ENCODE data around the gene CD2AP. TPM values are rescaled to one million over a fixed set of nuclear protein-coding genes. Genes with fewer than 3 reads are reported as not detected.
A peak's percentile ranks its signal among the peaks of the same experiment; 100 is the strongest.

The CD2AP gene
- total RNA-seq, 1 experiment from 2014 or later = 41.8 TPM

DNA sequence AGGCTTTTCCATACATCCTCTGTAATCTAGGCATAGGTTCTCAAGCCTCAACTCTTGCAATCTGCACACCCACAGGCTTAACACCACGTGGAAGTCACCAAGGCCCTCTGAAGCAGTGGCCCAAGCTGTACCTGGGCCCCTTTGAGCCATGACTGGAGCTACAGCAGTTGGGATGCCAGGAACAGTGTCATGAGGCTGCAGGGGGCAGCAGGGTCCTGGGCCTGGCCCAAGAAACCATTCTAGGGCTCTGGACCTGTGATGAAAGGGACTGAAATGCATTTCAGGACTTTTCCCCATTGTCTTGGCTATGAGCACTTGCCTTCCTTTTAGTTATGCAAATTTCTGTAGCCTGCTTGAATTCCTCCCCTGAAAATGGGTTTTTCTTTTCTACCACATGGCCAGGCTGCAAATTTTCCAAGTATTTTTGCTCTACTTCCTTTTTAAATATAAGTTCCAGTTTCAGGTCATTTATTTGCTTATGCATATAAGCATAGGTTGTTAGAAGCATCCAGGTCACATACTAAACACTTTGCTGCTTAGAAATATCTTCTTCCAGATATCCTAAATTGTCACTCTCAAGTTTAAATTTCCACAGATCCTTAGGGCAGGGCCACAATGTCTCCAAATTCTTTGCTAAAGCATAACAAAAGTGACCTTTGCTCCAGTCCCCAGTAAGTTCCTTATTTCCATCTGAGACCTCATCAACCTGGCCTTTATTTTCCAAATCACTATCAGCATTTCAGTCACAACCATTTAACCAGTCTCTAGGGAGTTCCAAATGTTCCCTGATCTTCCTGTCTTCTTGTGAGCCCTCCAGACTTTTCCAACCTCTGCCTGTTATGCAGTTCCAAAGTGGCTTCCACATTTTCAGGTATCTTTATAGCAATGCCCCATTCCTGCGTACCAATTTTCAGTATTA is 48.6 kb upstream of the CD2AP start:
- in situ Hi-C loops (cut with HindIII; ENCODE audit: low pct_unique_long_range_greater_than_20kb, low sequenced_read_pairs) = no loop called here
- Histone ChIP-seq H3K9me3 (ENCODE audit: control insufficient read depth, insufficient read depth, low read depth, low read length) (no peaks in the 10 kb centered on the region), H3K27me3 (ENCODE audit: control insufficient read depth, insufficient read depth, low read length) (no peaks in the 10 kb centered on the region), H3K36me3 (ENCODE audit: control insufficient read depth, insufficient read depth, low read length) (no peaks in the 10 kb centered on the region), H3K27ac (ENCODE audit: low read length) (no peak overlapping the region), H3K4me1 (ENCODE audit: control insufficient read depth, insufficient read depth, low read length) (no peaks in the 10 kb centered on the region), H3K4me3 (ENCODE audit: low read depth in 2 of 2, low read length in 2 of 2) (no peak overlapping the region)
- TF ChIP-seq, protein P1, sequence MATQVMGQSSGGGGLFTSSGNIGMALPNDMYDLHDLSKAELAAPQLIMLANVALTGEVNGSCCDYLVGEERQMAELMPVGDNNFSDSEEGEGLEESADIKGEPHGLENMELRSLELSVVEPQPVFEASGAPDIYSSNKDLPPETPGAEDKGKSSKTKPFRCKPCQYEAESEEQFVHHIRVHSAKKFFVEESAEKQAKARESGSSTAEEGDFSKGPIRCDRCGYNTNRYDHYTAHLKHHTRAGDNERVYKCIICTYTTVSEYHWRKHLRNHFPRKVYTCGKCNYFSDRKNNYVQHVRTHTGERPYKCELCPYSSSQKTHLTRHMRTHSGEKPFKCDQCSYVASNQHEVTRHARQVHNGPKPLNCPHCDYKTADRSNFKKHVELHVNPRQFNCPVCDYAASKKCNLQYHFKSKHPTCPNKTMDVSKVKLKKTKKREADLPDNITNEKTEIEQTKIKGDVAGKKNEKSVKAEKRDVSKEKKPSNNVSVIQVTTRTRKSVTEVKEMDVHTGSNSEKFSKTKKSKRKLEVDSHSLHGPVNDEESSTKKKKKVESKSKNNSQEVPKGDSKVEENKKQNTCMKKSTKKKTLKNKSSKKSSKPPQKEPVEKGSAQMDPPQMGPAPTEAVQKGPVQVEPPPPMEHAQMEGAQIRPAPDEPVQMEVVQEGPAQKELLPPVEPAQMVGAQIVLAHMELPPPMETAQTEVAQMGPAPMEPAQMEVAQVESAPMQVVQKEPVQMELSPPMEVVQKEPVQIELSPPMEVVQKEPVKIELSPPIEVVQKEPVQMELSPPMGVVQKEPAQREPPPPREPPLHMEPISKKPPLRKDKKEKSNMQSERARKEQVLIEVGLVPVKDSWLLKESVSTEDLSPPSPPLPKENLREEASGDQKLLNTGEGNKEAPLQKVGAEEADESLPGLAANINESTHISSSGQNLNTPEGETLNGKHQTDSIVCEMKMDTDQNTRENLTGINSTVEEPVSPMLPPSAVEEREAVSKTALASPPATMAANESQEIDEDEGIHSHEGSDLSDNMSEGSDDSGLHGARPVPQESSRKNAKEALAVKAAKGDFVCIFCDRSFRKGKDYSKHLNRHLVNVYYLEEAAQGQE (IDR thresholded peaks at IDR 0.05; ENCODE audit: insufficient read depth in 1 of 2, low read depth in 2 of 2, low read length in 1 of 2) = no peak
- TF ChIP-seq, protein P2, sequence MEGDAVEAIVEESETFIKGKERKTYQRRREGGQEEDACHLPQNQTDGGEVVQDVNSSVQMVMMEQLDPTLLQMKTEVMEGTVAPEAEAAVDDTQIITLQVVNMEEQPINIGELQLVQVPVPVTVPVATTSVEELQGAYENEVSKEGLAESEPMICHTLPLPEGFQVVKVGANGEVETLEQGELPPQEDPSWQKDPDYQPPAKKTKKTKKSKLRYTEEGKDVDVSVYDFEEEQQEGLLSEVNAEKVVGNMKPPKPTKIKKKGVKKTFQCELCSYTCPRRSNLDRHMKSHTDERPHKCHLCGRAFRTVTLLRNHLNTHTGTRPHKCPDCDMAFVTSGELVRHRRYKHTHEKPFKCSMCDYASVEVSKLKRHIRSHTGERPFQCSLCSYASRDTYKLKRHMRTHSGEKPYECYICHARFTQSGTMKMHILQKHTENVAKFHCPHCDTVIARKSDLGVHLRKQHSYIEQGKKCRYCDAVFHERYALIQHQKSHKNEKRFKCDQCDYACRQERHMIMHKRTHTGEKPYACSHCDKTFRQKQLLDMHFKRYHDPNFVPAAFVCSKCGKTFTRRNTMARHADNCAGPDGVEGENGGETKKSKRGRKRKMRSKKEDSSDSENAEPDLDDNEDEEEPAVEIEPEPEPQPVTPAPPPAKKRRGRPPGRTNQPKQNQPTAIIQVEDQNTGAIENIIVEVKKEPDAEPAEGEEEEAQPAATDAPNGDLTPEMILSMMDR (IDR thresholded peaks at IDR 0.05) = no peak
- TF ChIP-seq TCF7L2 (IDR thresholded peaks at IDR 0.05; ENCODE audit: low read depth, low read length) (no peak), POLR2AphosphoS5 (IDR thresholded peaks at IDR 0.05; ENCODE audit: low read depth, low read length) (no peak), SIN3A (IDR thresholded peaks at IDR 0.05; ENCODE audit: borderline replicate concordance, insufficient read depth, low read depth, low read length) (no peak)
- ChIA-PET POLR2A (no interaction called here), CTCF (no interaction called here)
- ATAC-seq = no peak
- intact Hi-C loops (cut with micrococcal nuclease; ENCODE audit: unreplicated experiment) = no loop called here
- DNase-seq (ENCODE audit: low read depth, low spot score) = no peak
- BruUV-seq (replicated peaks) = no TSS peak

DNA sequence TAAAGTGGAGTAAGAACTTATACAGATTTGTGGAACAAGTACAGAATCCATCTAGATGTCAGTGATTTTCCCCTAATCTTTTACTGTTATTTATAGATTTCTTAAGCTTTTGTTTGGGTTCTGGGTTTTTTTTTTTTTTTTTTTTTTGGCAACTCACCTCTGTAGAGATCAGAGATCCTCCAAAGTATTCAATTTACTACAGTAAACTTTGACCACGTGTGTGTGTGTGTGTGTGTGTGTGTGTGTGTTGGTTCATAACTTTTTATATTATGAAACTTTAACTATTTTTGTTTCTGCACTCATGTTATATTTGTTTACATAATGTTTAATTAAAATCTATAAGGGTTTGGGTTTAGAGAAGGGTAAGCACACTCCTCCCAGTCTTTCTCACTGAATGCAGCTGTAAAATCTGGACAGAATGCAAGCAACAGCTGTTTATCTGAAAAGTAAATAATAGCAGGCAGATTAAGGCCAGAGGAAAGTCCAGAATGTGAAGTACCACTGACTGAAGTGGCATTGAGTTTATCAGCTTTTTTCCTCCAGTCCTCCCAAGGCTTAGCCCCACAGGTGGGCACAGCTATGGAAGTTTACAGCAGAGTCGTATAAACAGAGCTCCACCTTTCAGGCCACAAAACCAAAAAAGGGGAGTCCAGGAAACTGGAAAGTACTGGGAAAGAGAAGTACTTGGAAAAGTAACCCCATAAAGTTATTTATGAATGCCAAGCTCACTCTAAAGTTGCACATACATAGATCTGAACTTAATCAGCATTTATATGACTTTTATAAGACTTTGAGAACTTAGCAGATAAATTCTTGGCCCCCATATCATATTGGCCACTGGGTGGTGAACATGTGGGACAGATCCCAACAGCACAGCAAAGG is 43.0 kb upstream of the CD2AP start:
- no peaks in the 10 kb centered on the region for H3K4me1 ChIP-seq (ENCODE audit: control insufficient read depth, insufficient read depth, low read length)
- in situ Hi-C loops (cut with HindIII; ENCODE audit: low pct_unique_long_range_greater_than_20kb, low sequenced_read_pairs) = no loop called here

More for the DNA sequence above, 43.0 kb upstream of the CD2AP start:
- TF ChIP-seq, protein P1 (IDR thresholded peaks at IDR 0.05; ENCODE audit: insufficient read depth in 1 of 2, low read depth in 2 of 2, low read length in 1 of 2) = no peak
- TF ChIP-seq TCF7L2 (IDR thresholded peaks at IDR 0.05; ENCODE audit: low read depth, low read length) = 0 out of 2 replicates have a peak, but pooled peaks have one; percentile 43
- TF ChIP-seq, protein P2 (IDR thresholded peaks at IDR 0.05) = no peak
- intact Hi-C loops (cut with micrococcal nuclease; ENCODE audit: unreplicated experiment) = no loop called here
- DNase-seq (ENCODE audit: low read depth, low spot score) (no peak), ATAC-seq (no peak)
- H3K27me3 ChIP-seq (ENCODE audit: control insufficient read depth, insufficient read depth, low read length) = no peaks in the 10 kb centered on the region
- ChIA-PET POLR2A (no interaction called here), CTCF (interaction anchor here (0.6 kb wide), 1 partner anchor 318 kb away, joined by 4 read pairs; no protein-coding TSS in a partner anchor)
- no peak overlapping the region for H3K4me3 ChIP-seq (ENCODE audit: low read depth in 2 of 2, low read length in 2 of 2)
- H3K27ac ChIP-seq (ENCODE audit: low read length) = no peak overlapping the region
- no peaks in the 10 kb centered on the region for H3K9me3 ChIP-seq (ENCODE audit: control insufficient read depth, insufficient read depth, low read depth, low read length)
- no peaks in the 10 kb centered on the region for H3K36me3 ChIP-seq (ENCODE audit: control insufficient read depth, insufficient read depth, low read length)
- BruUV-seq (replicated peaks) = no TSS peak

All from Panc1 (cell line).